ENCODE results near the gene MRPS35.

MRPS35 gene

DNA sequence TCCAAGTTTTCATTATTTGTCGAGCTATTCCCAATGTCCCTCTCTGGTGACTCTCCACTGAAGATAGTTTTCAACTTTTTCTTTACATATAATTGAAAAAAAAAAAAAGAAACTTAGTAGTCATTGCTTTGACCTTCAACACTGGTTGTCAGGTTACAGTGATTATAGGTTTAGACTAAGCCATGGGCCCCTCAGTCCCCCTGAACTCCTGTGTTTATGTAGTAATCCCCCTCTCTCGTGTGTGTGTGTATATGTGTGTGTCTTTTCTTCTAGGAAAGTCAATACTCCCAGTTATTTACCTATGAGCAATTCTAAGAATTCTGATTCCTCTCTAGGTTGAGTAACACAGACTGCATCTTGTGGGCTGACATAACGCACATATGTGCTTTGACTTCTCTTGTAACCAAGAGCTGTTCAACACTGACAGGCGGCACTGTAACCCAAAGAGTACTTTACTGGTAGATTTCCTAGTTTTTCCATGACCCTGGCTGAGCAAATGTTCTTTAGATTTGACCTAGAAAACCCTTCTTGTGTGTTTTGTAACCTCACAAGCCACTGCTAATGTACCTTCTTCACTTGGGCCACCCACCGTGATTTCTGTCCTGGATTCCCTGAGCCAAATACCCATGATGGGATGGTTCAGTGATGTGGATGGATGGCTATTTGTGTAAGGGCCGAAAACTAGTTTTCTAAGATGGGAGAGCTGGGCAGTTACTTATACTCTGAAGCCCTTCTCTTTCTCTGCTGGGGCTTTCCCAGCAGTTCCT is 84.4 kb downstream of the MRPS35 start:
- no peak overlapping the region for H3K27ac Mint-ChIP-seq
- no peaks in the 10 kb centered on the region for H3K4me1 Mint-ChIP-seq (ENCODE audit: low read depth)
- H3K27me3 Mint-ChIP-seq = no peaks in the 10 kb centered on the region
- peaks cover 54% of the 10 kb centered on the region for H3K36me3 Mint-ChIP-seq (ENCODE audit: low read depth)
- intact Hi-C loops (cut with micrococcal nuclease) = no loop called here
- H3K4me3 Mint-ChIP-seq = no peak overlapping the region
- H3K9me3 Mint-ChIP-seq = no peaks in the 10 kb centered on the region

DNA sequence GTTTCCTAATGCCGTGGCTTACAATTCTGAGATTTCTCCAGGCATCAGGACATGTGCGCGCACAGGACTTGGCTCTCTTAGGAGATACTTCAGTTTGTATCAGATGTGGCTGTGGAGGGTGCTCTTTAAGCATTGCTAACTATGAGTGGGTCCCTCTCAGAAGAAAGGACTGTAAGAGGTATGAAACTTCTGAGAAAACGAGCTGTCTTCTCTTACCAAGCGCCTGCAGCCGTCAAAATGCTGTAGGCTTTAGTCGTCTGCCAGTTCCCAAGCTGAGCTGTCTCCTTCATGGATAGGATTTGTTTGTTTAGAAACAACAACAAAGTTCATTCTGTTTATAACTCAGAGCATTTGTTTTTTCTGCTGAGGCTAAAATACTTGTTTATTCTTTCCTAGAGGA is 85.5 kb downstream of the MRPS35 start:
- intact Hi-C loops (cut with micrococcal nuclease) = no loop called here
- no peaks in the 10 kb centered on the region for H3K9me3 Mint-ChIP-seq
- H3K4me1 Mint-ChIP-seq (ENCODE audit: low read depth) = no peaks in the 10 kb centered on the region
- no peak overlapping the region for H3K27ac Mint-ChIP-seq
- no peak overlapping the region for H3K4me3 Mint-ChIP-seq
- peaks cover 53% of the 10 kb centered on the region for H3K36me3 Mint-ChIP-seq (ENCODE audit: low read depth)
- H3K27me3 Mint-ChIP-seq = no peaks in the 10 kb centered on the region

DNA sequence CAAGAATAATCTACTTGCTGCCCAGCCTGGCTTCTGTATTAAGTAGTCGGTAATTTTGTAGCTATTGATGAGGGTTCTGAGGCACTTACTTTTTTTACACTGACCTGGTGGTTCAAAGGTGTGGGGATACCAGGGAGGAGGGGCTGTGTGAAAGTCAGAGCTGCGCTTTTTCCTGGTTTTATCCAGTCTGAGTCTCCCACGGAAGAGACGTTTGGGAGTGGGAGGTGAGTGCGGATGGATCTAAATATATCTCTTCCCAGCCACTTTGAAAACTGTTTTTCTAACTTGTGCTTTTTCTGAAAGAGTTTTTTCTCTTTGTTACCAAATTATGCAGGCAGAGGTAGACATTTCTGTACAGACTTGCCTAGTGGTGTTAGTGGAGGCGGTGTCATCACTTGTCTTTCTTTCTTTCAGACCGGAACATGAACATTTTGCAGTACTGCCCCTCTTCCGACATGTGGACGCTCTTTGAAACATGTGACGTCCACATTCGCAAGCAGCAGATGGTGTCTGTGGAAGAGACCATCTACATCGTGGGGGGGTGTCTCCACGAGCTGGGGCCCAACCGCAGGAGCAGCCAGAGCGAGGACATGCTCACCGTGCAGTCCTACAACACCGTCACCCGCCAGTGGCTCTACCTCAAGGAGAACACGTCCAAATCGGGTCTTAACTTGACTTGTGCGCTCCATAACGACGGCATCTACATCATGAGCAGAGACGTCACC is 86.8 kb downstream of the MRPS35 start:
- peaks cover 42% of the 10 kb centered on the region for H3K36me3 Mint-ChIP-seq (ENCODE audit: low read depth)
- H3K27me3 Mint-ChIP-seq = no peaks in the 10 kb centered on the region
- H3K4me1 Mint-ChIP-seq (ENCODE audit: low read depth) = no peaks in the 10 kb centered on the region
- H3K4me3 Mint-ChIP-seq = no peak overlapping the region
- intact Hi-C loops (cut with micrococcal nuclease) = no loop called here
- no peak overlapping the region for H3K27ac Mint-ChIP-seq
- no peaks in the 10 kb centered on the region for H3K9me3 Mint-ChIP-seq

DNA sequence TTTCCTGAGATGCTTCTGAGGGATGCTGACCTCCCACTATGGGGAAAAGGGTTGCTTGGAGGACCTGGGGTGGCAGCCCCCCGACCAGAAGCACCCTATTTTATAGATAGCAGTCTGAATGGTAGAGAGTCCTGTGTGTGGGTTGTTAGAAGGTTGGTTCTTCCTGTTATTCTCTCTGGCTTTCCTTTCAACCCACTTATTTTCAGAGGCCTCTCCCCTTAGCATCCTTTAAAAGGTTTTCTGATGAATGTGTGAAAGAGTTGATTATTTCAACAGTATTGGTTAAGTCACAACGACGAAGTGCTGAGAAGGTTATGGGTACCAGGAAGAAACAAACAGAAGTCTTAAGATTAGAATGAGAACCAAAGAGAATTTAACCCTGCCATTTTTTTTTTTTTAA is 90.2 kb downstream of the MRPS35 start:
- peaks cover 25% of the 10 kb centered on the region for H3K36me3 Mint-ChIP-seq (ENCODE audit: low read depth)
- no peak overlapping the region for H3K4me3 Mint-ChIP-seq
- intact Hi-C loops (cut with micrococcal nuclease) = no loop called here
- H3K9me3 Mint-ChIP-seq = no peaks in the 10 kb centered on the region
- H3K27me3 Mint-ChIP-seq = no peaks in the 10 kb centered on the region
- no peak overlapping the region for H3K27ac Mint-ChIP-seq
- H3K4me1 Mint-ChIP-seq (ENCODE audit: low read depth) = peaks cover 9% of the 10 kb centered on the region

DNA sequence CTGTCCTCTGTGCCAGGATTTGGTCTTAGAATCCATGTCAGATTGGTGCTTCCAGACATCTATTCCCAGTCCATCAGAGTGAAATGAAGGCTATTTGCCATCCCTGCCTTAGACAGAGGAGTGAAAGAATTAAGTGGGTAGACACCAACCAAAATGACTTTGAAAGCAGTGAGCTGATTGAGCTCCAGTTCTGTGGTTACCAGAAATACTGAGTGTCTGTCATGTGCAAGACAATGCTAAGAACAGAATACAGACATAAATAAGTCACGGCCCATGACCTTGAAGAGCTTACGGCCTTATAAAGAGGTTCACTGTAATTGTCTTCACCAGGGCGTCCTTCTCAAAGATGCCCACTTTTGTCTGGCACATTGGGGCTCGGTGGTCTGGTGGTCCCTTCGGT is 91.0 kb downstream of the MRPS35 start:
- H3K9me3 Mint-ChIP-seq = no peaks in the 10 kb centered on the region
- H3K4me3 Mint-ChIP-seq = no peak overlapping the region
- H3K27ac Mint-ChIP-seq = no peak overlapping the region
- peaks cover 10% of the 10 kb centered on the region for H3K4me1 Mint-ChIP-seq (ENCODE audit: low read depth)
- peaks cover 23% of the 10 kb centered on the region for H3K36me3 Mint-ChIP-seq (ENCODE audit: low read depth)
- H3K27me3 Mint-ChIP-seq = no peaks in the 10 kb centered on the region
- intact Hi-C loops (cut with micrococcal nuclease) = no loop called here

DNA sequence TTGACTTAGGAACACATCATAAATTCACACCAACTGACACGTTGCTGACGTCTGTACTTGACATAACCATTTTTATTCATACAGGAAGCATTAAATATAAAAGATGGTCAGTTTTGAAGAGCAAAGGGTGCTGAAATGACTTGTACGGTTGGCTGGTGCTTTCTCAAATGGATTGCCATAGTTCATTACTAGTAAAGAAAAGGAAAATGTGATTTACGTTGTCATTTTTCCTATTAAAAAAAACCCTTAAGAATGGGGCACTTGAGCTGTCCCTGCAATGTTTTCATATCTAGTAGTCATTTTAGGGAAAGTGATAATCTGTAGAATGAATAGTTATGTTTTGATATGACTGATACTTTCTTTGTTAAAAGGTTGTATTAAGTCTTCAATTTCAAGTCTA is 91.9 kb downstream of the MRPS35 start:
- Mint-ChIP-seq H3K4me1 (ENCODE audit: low read depth) (peaks cover 16% of the 10 kb centered on the region), H3K27ac (no peak overlapping the region), H3K4me3 (no peak overlapping the region), H3K36me3 (ENCODE audit: low read depth) (peaks cover 14% of the 10 kb centered on the region), H3K9me3 (no peaks in the 10 kb centered on the region), H3K27me3 (peaks cover 4% of the 10 kb centered on the region)
- intact Hi-C loops (cut with micrococcal nuclease) = no loop called here

DNA sequence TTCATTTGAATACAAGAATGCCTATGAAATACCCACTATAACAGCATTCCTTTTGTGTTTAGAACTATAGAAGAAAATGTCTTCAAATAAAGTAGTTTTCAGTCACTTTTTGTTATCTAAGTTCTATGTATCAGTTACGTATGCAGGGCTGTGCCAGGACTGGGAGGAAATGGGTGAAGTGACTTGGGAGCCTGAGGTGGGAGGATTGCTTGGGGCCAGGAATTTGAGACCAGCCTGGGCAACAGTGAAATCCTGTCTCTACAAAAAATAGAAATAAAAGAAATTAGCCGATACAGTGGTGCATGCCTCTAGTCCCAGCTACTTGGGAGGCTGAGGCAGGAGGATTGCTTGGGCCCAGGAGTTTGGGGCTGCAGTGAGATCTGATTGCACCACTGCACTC is 92.3 kb downstream of the MRPS35 start:
- Mint-ChIP-seq H3K27me3 (peaks cover 4% of the 10 kb centered on the region), H3K9me3 (no peaks in the 10 kb centered on the region), H3K27ac (no peak overlapping the region), H3K4me3 (no peak overlapping the region), H3K36me3 (ENCODE audit: low read depth) (peaks cover 10% of the 10 kb centered on the region), H3K4me1 (ENCODE audit: low read depth) (peaks cover 16% of the 10 kb centered on the region)
- intact Hi-C loops (cut with micrococcal nuclease) = no loop called here

DNA sequence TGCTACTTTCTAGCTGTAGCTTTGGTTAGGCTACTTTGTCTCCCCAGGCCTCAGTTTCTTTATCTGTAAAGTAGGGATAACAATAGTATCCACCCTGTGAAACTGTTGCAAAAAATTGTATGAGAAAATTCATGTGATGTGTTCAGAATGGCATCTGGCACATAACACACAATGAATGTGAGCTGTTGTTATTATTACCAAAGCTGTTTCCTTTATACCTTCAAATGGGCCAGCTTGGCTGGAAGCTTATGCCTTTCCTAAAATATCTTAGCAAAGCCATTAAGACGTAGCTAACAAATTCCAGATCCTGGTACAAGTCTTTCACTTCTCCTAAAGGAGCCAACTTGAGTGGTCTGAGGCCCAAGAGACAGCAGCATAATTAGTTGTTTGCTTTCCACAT is 94.6 kb downstream of the MRPS35 start:
- peaks cover 16% of the 10 kb centered on the region for H3K4me1 Mint-ChIP-seq (ENCODE audit: low read depth)
- H3K4me3 Mint-ChIP-seq = no peak overlapping the region
- no peaks in the 10 kb centered on the region for H3K9me3 Mint-ChIP-seq
- peaks cover 4% of the 10 kb centered on the region for H3K27me3 Mint-ChIP-seq
- H3K36me3 Mint-ChIP-seq (ENCODE audit: low read depth) = no peaks in the 10 kb centered on the region
- intact Hi-C loops (cut with micrococcal nuclease) = no loop called here
- H3K27ac Mint-ChIP-seq = no peak overlapping the region

All from dendritic cell treated with granulocyte-macrophage colony-stimulating factor and Interleukin-4, amounts not matched to agents 40 ng/mL and 50 ng/mL, for 4 days (primary cell).